GM23338 (cell line): ENCODE data around the gene SCN4A.
A peak's percentile ranks its signal among the peaks of the same experiment; 100 is the strongest.

Experiments used
- CREB1 ChIP-seq: fragments of 250-450 bp; sonication (Bioruptor Pico); IDR thresholded peaks from 2 replicates; pipeline ENCODE4 v1.5.0; 2020; ENCODE audit warnings: low read depth, mild to moderate bottlenecking, moderate library complexity
- CTCF ChIP-seq, 2 experiments: fragments of 200-600 bp in 1 of 2; sonication (generic) in 1 of 2; conservative IDR thresholded peaks; 2 replicates each; pipeline versions ENCODE4 v1.5.1 to v1.6.1; 2016 to 2017; ENCODE audit warnings: antibody characterized with exemption in 2 of 2, low read depth in 2 of 2, mild to moderate bottlenecking in 2 of 2, moderate library complexity in 1 of 2
- ETS1 ChIP-seq: IDR thresholded peaks from 2 replicates; pipeline ENCODE4 v1.6.1; 2016; ENCODE audit warnings: antibody characterized with exemption
- EZH2 ChIP-seq: fragments of 200-600 bp; sonication (generic); IDR thresholded peaks from one replicate; pipeline ENCODE4 v1.8.0; 2017; ENCODE audit warnings: antibody characterized with exemption, mild to moderate bottlenecking, low read depth; ENCODE audit not compliant: unreplicated experiment
- JUNB ChIP-seq: IDR thresholded peaks from one replicate; pipeline ENCODE4 v1.6.1; 2016; ENCODE audit warnings: antibody characterized with exemption; ENCODE audit not compliant: unreplicated experiment
- POLR2AphosphoS5 ChIP-seq: IDR thresholded peaks from 2 replicates; pipeline ENCODE4 v1.6.1; 2016; ENCODE audit warnings: antibody characterized with exemption, low read depth
- ZNF114 ChIP-seq: fragments of 250-450 bp; sonication (Bioruptor Pico); IDR thresholded peaks from 2 replicates; pipeline ENCODE4 v1.5.0; 2020; ENCODE audit warnings: mild to moderate bottlenecking, moderate library complexity
- ZNF331 ChIP-seq: fragments of 250-450 bp; sonication (Bioruptor Pico); IDR thresholded peaks from 2 replicates; pipeline ENCODE4 v1.5.0; 2020; ENCODE audit warnings: low read depth, mild to moderate bottlenecking, moderate library complexity

DNA sequence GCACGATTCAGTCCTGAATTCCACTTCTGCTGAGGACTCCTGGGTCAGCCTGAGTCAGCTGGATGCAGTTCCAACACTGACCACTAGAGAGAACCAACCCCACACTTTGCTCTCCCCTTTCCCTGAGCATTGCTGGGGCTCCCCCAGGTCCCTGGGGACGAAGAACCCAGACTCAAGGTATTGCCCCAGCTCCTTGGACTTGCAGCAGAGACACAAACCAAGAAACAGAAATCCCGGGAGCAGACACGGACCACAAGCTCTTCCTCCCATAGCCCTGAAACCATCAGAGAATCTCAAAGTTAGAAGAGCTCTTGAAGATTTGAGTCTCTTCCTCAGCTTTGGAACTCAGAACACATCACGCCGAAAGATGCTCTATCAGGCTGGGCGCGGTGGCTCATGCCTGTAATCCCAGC is 53.4 kb downstream of the SCN4A start:
- TF ChIP-seq CTCF (conservative IDR thresholded peaks at IDR 0.05; ENCODE audit: low read depth in 2 of 2), result peak; percentile 84 to 92
- TF ChIP-seq EZH2, result no peak
- no peak for TF ChIP-seq POLR2AphosphoS5
- no peak for TF ChIP-seq ETS1
- no peak for TF ChIP-seq ZNF114 (CRISPR knock-in tag)
- no peak for TF ChIP-seq JUNB
- TF ChIP-seq CREB1 (CRISPR knock-in tag), result no peak
- no peak for TF ChIP-seq ZNF331
